Astrocyte of the spinal cord (primary cell): Measurements from ENCODE around the gene ZC3H13.

Experiments used
- DNase-seq: peaks from one replicate; pipeline ENCODE4 v3.0.0; 2011; ENCODE audit warnings: low read depth, low spot score
- H3K4me3 ChIP-seq: 2 replicates; pipeline ENCODE4 v1.5.1; 2011; ENCODE audit warnings: low read depth, mild to moderate bottlenecking, low read length, moderate library complexity
- in situ Hi-C: cut with HindIII; loops from 2 replicates; pipeline ENCODE4 v1.10.0; 2017; ENCODE audit warnings: low sequenced_read_pairs
- TF ChIP-seq, protein P1 (sequence below): IDR thresholded peaks from 2 replicates; pipeline ENCODE4 v1.5.1; 2012; ENCODE audit warnings: low read depth, mild to moderate bottlenecking, low read length, inconsistent platforms

ZC3H13 gene

DNA sequence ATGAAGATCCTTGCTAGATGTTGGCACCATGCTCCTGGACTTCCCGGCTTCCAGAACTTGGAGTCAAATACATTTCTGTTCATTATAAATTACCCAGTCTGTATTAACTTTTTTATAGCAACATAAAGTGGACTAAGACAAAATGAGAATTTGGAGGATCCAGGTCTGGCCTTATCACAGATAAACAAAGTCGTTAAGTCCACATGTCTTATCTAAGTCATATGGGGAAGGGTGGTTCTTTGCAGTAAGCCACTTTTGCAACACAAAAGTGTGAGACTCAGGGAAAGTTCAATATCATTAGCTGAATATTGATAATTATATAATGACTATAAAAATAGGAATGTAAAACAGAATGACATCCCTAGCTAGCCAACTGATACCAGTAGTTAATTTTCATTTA, 109.4 kb downstream of the ZC3H13 start:
- H3K4me3 ChIP-seq, result no peak overlapping the region
- in situ Hi-C loops, result no loop called here
- TF ChIP-seq, protein P1, sequence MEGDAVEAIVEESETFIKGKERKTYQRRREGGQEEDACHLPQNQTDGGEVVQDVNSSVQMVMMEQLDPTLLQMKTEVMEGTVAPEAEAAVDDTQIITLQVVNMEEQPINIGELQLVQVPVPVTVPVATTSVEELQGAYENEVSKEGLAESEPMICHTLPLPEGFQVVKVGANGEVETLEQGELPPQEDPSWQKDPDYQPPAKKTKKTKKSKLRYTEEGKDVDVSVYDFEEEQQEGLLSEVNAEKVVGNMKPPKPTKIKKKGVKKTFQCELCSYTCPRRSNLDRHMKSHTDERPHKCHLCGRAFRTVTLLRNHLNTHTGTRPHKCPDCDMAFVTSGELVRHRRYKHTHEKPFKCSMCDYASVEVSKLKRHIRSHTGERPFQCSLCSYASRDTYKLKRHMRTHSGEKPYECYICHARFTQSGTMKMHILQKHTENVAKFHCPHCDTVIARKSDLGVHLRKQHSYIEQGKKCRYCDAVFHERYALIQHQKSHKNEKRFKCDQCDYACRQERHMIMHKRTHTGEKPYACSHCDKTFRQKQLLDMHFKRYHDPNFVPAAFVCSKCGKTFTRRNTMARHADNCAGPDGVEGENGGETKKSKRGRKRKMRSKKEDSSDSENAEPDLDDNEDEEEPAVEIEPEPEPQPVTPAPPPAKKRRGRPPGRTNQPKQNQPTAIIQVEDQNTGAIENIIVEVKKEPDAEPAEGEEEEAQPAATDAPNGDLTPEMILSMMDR, result no peak
- DNase-seq, result no peak

DNA sequence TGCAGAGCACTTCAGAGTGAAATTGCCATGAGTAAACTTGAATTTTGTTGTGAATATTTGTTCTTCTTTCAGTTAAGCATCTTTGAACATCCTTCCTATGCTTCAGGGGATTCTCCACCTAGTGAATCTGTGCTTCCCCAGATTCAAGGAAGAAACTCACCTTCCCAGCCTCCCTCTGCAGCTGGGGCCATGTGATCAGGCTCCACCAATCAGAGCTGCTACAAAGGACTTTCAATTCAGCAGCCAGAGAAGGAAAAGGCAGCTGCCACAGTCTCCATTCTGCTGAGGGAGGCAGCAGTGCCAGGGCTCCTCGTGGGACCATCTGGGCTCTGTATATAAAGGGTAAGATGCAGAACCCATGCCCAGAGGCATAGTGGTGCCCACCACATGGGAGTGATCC, 111.3 kb downstream of the ZC3H13 start:
- in situ Hi-C loops, result no loop called here
- H3K4me3 ChIP-seq, result no peak overlapping the region
- DNase-seq, result no peak
- TF ChIP-seq, protein P1, result no peak

DNA sequence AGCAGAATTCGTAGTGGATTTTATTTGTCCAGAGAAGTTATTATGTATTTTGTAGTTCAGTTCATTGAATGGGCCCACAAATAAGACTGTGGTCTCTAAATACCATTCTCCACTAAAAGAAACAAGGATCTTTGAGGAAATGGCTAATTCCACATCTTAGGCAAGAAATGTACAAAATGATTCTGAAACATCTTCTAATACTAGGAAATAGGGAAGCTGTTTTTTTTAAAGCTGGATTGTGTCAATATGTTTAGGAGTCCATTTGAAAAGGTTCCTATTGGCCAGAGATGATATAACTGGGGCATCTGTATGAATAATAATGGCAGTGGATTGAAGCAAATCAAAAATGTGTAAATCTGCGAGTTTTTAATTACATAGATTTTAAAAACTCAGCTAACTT, 112.5 kb downstream of the ZC3H13 start:
- TF ChIP-seq, protein P1, result no peak
- in situ Hi-C loops, result no loop called here
- no peak overlapping the region for H3K4me3 ChIP-seq
- no peak for DNase-seq

DNA sequence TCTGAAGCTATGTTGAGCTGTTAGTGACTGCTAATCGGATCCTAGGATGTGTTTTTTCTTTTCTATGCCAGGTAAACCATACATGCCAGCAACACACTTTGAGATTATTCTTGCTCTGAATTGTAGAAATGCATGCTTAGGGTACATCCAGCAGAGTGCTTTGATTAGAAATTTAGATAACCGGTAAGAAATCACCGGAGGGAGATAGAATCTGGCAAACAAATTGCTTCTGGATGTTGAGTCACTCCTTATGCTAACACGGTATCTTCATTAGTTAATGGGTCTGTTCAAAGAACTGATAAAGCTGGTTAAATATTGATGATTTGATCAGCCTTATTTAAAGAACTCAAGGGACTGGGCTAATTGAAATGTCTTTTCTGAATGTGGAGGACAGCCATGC, 115.9 kb downstream of the ZC3H13 start:
- TF ChIP-seq, protein P1, result no peak
- in situ Hi-C loops, result no loop called here
- DNase-seq, result no peak
- H3K4me3 ChIP-seq, result no peak overlapping the region

DNA sequence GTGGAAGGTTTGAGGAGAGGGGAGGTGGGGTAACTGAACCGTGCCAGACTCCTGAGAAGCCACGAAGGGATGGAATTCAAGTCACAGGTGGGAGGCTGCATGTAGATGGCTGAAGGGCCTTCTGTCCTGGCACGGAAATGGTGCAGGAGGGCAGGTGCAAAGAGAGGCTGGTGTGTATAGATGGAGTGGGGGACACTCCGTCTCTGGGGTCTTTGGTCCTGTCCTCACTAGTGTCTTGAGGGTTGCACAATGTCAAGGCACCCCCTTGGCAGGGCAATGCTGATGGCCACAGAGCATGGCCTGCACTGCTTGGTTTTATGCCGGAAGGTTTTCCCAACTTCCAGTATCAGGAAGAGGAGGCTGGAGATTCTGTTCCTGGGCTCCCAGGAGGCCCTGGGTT, 118.3 kb downstream of the ZC3H13 start:
- no peak overlapping the region for H3K4me3 ChIP-seq
- TF ChIP-seq, protein P1, result no peak
- DNase-seq, result no peak
- in situ Hi-C loops, result no loop called here

DNA sequence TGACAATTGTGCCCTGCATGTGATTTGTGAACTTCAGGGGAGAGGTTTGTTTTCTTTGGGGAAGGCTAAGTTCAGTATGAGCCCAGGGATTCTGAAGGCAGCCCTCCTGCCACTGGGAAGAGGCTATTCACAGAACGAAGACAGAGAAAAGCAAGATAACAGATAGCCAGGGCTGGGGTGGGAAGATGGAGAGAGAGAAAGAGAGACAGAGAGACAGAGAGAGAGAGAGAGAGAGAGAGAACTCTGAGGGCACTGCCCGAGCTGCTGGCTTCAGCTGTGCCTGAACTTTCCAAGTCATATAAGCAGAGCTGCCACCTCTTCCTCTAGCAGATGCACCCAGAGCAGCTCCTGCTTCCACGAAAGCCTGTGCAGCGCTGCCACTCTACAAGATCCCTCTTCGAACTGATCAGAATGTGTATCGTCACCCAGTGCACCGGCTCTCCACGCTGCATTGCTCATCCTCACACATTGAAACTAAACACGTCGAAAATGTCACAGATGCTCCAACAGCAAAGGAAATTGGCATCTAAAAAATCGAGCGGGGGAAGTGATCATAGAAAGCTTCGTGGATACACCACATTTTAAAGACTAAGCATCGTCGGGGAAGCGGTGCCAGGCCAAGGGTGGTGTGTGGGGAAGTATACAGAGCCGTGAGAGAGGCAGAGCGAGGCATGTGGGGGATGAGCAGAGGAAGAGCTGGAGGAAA, 119.2 kb downstream of the ZC3H13 start:
- TF ChIP-seq, protein P1, result no peak
- H3K4me3 ChIP-seq, result no peak overlapping the region
- in situ Hi-C loops, result no loop called here
- no peak for DNase-seq
